Activated CD8-positive, alpha-beta T cell treated with anti-CD3 and anti-CD28 coated beads for 36 hours (primary cell): ENCODE data around the gene MAST3. TPM values are rescaled to one million over a fixed set of nuclear protein-coding genes. Genes with fewer than 3 reads are reported as not detected.

Source experiments
- ATAC-seq: fragments of 200-7000 bp; cut with Tn5 transposase; one replicate; pipeline ENCODE4 v1.10.0; 2021; ENCODE audit warnings: mild to moderate bottlenecking, moderate library complexity
- CTCF ChIA-PET: fragments of 350-600 bp; sonication (Branson Sonifier 250); formaldehyde crosslinking; loops from one replicate; lab custom pipeline; 2021; ENCODE audit warnings: antibody characterized with exemption; lab: Charles Lee
- POLR2A ChIA-PET: fragments of 350-600 bp; sonication (Branson Sonifier 250); formaldehyde crosslinking; loops from one replicate; lab custom pipeline; 2021; ENCODE audit warnings: antibody characterized with exemption; lab: Charles Lee
- DNase-seq: peaks from one replicate; pipeline ENCODE4 v3.0.0-alpha.2; 2020
- H3K27ac Mint-ChIP-seq: one replicate; pipeline ENCODE4 v1.8.0; 2021; ENCODE audit warnings: mild to moderate bottlenecking, mixed read lengths
- H3K27me3 Mint-ChIP-seq: one replicate; pipeline ENCODE4 v1.8.0; 2021; ENCODE audit warnings: mixed read lengths
- H3K36me3 Mint-ChIP-seq: one replicate; pipeline ENCODE4 v1.8.0; 2021; ENCODE audit warnings: low read depth, mixed read lengths
- H3K4me1 Mint-ChIP-seq: one replicate; pipeline ENCODE4 v1.8.0; 2021; ENCODE audit warnings: low read depth, mixed read lengths
- H3K4me3 Mint-ChIP-seq: one replicate; pipeline ENCODE4 v1.8.0; 2021; ENCODE audit warnings: mild to moderate bottlenecking, moderate library complexity, mixed read lengths
- H3K9me3 Mint-ChIP-seq: one replicate; pipeline ENCODE4 v1.8.0; 2021; ENCODE audit warnings: mixed read lengths
- CTCF ChIP-seq: fragments of 200-600 bp; IDR thresholded peaks from one replicate; pipeline ENCODE4 v1.8.0; 2022; ENCODE audit warnings: antibody characterized with exemption, mild to moderate bottlenecking
- intact Hi-C: fragments of 100-400 bp; cut with micrococcal nuclease; formaldehyde crosslinking; loops from one replicate; pipeline ENCODE4 v1.10.0; 2022
- total RNA-seq, 2 experiments: library from RNA; stranded (reverse); gene quantifications; one replicate each; pipeline ENCODE4 v1.2.3, GENCODE V29; 2021

The MAST3 gene
- total RNA-seq, 2 experiments from 2014 or later = 23.1 to 23.3 TPM

GRCh38 chr19:18167975-18168645 lies 70.5 kb downstream of the MAST3 start:
- CTCF ChIA-PET = interaction anchor here (0.5 to 3.1 kb wide), 18 partner anchors 9 to 160 kb away, joined by 3 to 16 read pairs (median 3); partner anchors contain the start of gene MPV17L2
- peak; percentile 88 for TF ChIP-seq CTCF
- H3K27ac Mint-ChIP-seq = no peak overlapping the region
- H3K27me3 Mint-ChIP-seq = no peaks in the 10 kb centered on the region
- no peak overlapping the region for H3K4me3 Mint-ChIP-seq
- peak; percentile 76 for DNase-seq
- peaks cover 24% of the 10 kb centered on the region for H3K36me3 Mint-ChIP-seq
- H3K9me3 Mint-ChIP-seq = no peaks in the 10 kb centered on the region
- ATAC-seq = peak; percentile 99
- H3K4me1 Mint-ChIP-seq = peaks cover 4% of the 10 kb centered on the region
- intact Hi-C loops = loop anchor here (5.0 kb wide), 1 partner anchor 56 kb away; no protein-coding TSS in a partner anchor
- POLR2A ChIA-PET = interaction anchor here (1.2 to 1.3 kb wide), 2 partner anchors 9 kb away, joined by 3 to 7 read pairs; no protein-coding TSS in a partner anchor

DNA sequence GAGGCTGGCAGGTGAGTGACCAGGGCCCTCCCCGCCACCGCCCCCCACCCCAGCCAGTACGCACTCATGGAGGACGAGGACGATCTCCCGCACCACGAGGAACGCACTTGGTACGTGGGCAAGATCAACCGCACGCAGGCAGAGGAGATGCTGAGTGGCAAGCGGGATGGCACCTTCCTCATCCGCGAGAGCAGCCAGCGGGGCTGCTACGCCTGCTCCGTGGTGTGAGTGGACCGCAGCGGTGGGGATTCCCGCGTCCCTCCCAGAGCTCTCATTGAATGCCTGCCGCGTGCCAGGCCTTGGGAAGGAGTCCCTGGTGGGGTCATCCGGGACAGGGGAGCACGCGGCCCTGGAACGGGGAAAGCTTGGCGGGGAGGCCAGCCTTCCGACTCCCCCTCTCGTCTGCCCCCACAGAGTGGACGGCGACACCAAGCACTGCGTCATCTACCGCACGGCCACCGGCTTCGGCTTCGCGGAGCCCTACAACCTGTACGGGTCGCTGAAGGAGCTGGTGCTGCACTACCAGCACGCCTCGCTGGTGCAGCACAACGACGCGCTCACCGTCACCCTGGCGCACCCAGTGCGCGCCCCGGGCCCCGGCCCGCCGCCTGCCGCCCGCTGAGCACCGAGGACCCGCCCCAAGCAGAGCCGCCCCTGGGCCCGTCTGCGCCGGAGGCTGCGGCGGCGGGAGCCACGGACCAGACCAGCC lies 71.2 kb downstream of the MAST3 start:
- Mint-ChIP-seq H3K4me3 (no peak overlapping the region), H3K9me3 (no peaks in the 10 kb centered on the region), H3K4me1 (peaks cover 7% of the 10 kb centered on the region), H3K27ac (no peak overlapping the region), H3K27me3 (no peaks in the 10 kb centered on the region), H3K36me3 (peaks cover 22% of the 10 kb centered on the region)
- ATAC-seq (no peak), DNase-seq (no peak)
- ChIA-PET POLR2A (interaction anchor here (1.0 to 1.2 kb wide), 2 partner anchors 8 to 58 kb away, joined by 3 read pairs; no protein-coding TSS in a partner anchor), CTCF (interaction anchor here (0.6 to 3.1 kb wide), 9 partner anchors 9 to 256 kb away, joined by 3 to 16 read pairs (median 3); partner anchors contain the start of gene MPV17L2)
- TF ChIP-seq CTCF = no peak
- intact Hi-C loops = loop anchor here (5.0 kb wide), 1 partner anchor 57 kb away; no protein-coding TSS in a partner anchor

DNA sequence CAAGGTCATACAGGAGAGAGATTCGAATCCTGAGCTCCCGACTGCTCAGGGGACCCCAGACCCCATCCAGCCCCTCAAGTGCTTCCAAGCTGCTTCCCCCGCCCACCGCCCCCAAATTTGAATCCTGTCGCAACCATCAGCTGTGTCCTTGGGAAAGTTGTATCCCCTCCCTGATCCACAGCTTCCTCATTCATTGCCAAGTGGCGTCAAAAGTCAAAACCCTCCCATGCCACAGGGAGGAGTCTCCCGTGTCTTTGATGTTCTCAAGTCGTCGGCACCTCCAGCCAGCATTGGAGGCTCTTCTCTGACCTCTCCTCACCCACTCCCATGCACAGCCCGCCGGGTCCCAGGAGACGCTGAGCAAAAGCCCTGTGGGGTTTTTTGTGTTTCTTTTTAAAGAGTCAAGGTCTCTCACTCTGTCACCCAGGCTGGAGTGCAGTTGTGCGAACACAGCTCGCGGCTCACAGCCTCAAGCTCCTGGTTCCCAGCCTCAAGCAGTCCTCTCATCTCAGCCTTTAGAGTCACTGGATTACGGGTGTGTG lies 73.2 kb downstream of the MAST3 start:
- peaks cover 7% of the 10 kb centered on the region for H3K4me1 Mint-ChIP-seq
- TF ChIP-seq CTCF = no peak
- ATAC-seq (no peak), DNase-seq (no peak)
- H3K9me3 Mint-ChIP-seq = no peaks in the 10 kb centered on the region
- CTCF ChIA-PET = interaction anchor here (1.2 to 1.6 kb wide), 3 partner anchors 10 to 58 kb away, joined by 4 to 5 read pairs (median 5); no protein-coding TSS in a partner anchor
- POLR2A ChIA-PET = interaction anchor here (0.6 to 1.2 kb wide), 4 partner anchors 9 to 127 kb away, joined by 3 read pairs; no protein-coding TSS in a partner anchor
- peaks cover 17% of the 10 kb centered on the region for H3K36me3 Mint-ChIP-seq
- no peak overlapping the region for H3K27ac Mint-ChIP-seq
- H3K27me3 Mint-ChIP-seq = no peaks in the 10 kb centered on the region
- no peak overlapping the region for H3K4me3 Mint-ChIP-seq
- intact Hi-C loops = no loop called here

DNA sequence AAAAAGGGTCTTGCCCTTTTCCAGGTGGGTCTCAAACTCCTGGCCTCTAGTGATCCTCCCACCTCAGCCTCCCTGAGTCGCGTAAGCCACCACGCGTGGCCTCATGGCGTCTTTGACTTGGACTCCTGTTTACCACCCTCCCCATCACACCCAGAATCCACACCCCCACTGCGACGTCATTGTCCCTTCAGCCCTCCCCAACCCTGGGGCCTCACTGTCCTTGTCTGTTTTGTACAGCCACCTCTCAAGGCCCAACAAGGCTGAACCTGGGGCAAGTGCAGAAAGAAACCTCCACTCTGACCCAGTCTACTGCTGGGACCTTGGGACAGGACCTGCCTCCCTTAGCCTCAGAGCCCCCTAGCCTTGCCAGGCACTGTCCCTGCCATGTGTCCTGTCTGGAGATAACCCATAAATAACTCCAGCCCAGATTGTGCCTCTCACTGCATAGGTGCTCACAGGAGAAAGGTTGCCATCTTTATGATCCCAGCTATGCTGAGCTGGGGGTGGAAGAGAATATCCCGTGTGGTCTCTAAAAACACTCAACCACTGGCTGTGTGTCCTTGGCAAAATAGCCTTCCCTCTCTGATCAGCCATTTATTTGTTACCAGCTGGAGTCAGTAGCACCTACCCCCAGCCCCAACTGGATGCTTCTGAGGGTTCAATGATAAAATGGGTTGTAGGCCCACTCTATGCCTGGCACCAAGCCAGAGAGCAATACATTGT lies 74.2 kb downstream of the MAST3 start:
- peaks cover 14% of the 10 kb centered on the region for H3K36me3 Mint-ChIP-seq
- no peaks in the 10 kb centered on the region for H3K27me3 Mint-ChIP-seq
- ChIA-PET POLR2A (interaction anchor here (0.6 to 1.3 kb wide), 3 partner anchors 11 to 63 kb away, joined by 3 to 4 read pairs (median 3); no protein-coding TSS in a partner anchor), CTCF (interaction anchor here (1.2 to 1.3 kb wide), 3 partner anchors 59 to 175 kb away, joined by 3 to 7 read pairs (median 5); no protein-coding TSS in a partner anchor)
- DNase-seq = no peak
- no peak for TF ChIP-seq CTCF
- no peak overlapping the region for H3K4me3 Mint-ChIP-seq
- no peak for ATAC-seq
- H3K27ac Mint-ChIP-seq = no peak overlapping the region
- intact Hi-C loops = no loop called here
- H3K9me3 Mint-ChIP-seq = no peaks in the 10 kb centered on the region
- H3K4me1 Mint-ChIP-seq = peaks cover 7% of the 10 kb centered on the region
